IPS-20b (cell line): ENCODE data around the gene WNT3A.
A peak's percentile ranks its signal among the peaks of the same experiment; 100 is the strongest.

Experiments used
- H3K27ac ChIP-seq: one replicate; pipeline ENCODE4 v1.5.1; 2013; ENCODE audit warnings: low read length
- H3K27me3 ChIP-seq: 2 replicates; pipeline ENCODE4 v1.6.1; 2013; ENCODE audit warnings: mild to moderate bottlenecking, low read length, inconsistent platforms; ENCODE audit not compliant: insufficient read depth
- H3K36me3 ChIP-seq: 2 replicates; pipeline ENCODE4 v1.6.1; 2013; ENCODE audit warnings: low read depth, mild to moderate bottlenecking, inconsistent platforms, low read length, moderate library complexity; ENCODE audit not compliant: insufficient read depth
- H3K4me1 ChIP-seq: 2 replicates; pipeline ENCODE4 v1.6.1; 2013; ENCODE audit warnings: mild to moderate bottlenecking, control low read depth, inconsistent platforms, low read length, moderate library complexity; ENCODE audit not compliant: insufficient read depth
- H3K4me3 ChIP-seq: 2 replicates; pipeline ENCODE4 v1.5.1; 2013; ENCODE audit warnings: mild to moderate bottlenecking, low read length, inconsistent platforms
- H3K9ac ChIP-seq: 2 replicates; pipeline ENCODE4 v1.6.1; 2013; ENCODE audit warnings: low read depth, mild to moderate bottlenecking, inconsistent platforms, low read length, moderate library complexity
- H3K9me3 ChIP-seq: 2 replicates; pipeline ENCODE4 v1.6.1; 2013; ENCODE audit warnings: mild to moderate bottlenecking, low read depth, low read length, inconsistent platforms; ENCODE audit not compliant: insufficient read depth

Gene WNT3A

DNA sequence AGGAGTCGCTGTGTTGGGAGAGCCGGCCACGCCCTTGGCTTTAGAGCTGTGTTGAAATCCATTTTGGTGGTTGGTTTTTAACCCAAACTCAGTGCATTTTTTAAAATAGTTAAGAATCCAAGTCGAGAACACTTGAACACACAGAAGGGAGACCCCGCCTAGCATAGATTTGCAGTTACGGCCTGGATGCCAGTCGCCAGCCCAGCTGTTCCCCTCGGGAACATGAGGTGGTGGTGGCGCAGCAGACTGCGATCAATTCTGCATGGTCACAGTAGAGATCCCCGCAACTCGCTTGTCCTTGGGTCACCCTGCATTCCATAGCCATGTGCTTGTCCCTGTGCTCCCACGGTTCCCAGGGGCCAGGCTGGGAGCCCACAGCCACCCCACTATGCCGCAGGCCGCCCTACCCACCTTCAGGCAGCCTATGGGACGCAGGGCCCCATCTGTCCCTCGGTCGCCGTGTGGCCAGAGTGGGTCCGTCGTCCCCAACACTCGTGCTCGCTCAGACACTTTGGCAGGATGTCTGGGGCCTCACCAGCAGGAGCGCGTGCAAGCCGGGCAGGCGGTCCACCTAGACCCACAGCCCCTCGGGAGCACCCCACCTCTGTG lies 91.6 kb downstream of the WNT3A start:
- Histone ChIP-seq H3K4me1 (no peaks in the 10 kb centered on the region), H3K27me3 (no peaks in the 10 kb centered on the region), H3K9ac (no peak overlapping the region), H3K27ac (no peak overlapping the region), H3K36me3 (peaks cover 56% of the 10 kb centered on the region), H3K9me3 (peaks cover 12% of the 10 kb centered on the region), H3K4me3 (no peak overlapping the region)

DNA sequence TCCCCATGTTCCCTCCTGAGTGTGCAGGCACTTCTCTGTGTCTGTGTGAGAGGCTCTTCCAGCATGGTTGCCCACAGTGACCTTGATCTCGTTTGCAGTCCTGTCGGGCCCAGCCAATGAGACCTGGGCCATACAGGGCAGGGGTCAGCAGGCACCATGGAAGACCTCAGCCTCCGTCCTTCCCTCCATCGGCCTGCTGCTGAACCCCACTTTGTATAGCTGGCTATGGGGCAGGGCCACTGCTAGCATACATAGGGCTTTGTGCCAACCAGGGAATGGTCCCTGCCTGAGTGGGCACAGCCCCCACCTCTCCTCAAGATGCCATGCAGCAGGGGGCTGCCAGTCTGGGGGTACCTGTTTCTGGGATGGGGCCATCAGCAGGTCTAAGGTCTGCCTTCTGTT lies 92.5 kb downstream of the WNT3A start:
- H3K36me3 ChIP-seq = peaks cover 55% of the 10 kb centered on the region
- H3K9me3 ChIP-seq = peaks cover 7% of the 10 kb centered on the region
- no peaks in the 10 kb centered on the region for H3K27me3 ChIP-seq
- H3K4me3 ChIP-seq = no peak overlapping the region
- H3K9ac ChIP-seq = no peak overlapping the region
- no peaks in the 10 kb centered on the region for H3K4me1 ChIP-seq
- H3K27ac ChIP-seq = no peak overlapping the region

DNA sequence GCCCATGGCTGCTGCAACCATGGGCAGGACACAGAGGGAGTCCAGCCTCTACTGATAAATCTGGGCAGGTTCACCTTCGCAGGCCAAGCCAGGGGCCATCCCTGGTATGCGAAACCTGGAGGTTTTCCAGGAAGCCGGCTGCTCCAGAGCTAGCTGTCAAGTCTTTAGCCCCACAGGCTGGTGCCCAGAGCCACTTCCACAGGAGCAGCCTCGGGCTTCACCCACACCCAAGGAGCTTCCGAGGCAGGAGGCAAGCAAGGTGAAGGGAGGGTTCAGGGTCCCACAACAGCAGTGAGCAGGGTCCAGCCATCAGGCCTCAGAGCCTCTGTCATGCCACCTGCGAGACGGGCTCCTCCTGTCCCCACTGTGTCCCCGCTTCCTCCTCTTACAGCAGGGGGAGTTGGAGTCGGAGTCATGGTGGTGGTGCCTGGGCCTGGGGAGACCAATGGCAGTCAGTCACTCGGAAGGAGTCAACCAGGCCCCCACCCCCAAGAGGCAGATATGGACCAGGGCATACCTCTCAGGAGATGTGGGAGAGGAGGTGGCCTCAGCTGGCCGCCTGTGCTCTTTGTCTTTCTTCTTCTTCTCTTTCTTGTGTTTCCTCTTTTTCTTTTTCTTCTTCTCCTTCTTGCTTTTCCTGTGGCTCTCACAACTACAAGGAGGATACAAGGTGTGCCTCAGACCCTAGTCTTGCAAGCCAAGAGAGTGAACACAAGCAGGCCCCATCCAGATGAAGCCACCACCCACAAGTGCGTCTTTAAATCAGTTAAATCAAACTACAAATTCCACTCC lies 94.2 kb downstream of the WNT3A start:
- no peak overlapping the region; the same call in 1 of the 2 replicates for H3K4me3 ChIP-seq
- peaks cover 46% of the 10 kb centered on the region for H3K36me3 ChIP-seq

DNA sequence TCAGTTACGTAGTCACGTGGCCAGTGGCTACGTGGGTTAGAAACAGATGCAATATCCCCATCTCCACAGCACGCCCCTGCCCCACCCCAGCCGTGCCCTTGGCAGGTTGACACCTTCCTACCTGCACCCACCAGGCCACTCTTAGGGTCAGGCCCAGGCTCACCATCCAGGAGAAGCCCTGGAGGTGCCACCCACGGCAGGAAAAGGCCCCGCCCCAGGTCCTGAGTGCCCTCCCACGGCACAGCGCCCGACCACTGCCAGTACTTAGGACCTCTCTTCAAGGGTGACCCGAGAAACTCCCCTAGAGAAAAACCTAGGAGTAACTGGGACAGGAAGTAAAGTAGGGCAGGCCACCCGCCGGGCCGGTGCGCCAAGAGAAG lies 94.8 kb downstream of the WNT3A start:
- Histone ChIP-seq H3K9ac (peak overlapping the region; percentile 32; the same call in 1 of the 2 replicates), H3K9me3 (no peaks in the 10 kb centered on the region), H3K27me3 (no peaks in the 10 kb centered on the region), H3K27ac (no peak overlapping the region), H3K4me1 (no peaks in the 10 kb centered on the region), H3K4me3 (peak overlapping the region; percentile 79; the same call in 1 of the 2 replicates), H3K36me3 (peaks cover 51% of the 10 kb centered on the region)

More for the DNA sequence above, 94.2 kb downstream of the WNT3A start:
- Histone ChIP-seq H3K27ac (no peak overlapping the region), H3K9me3 (no peaks in the 10 kb centered on the region), H3K9ac (no peak overlapping the region), H3K27me3 (no peaks in the 10 kb centered on the region), H3K4me1 (no peaks in the 10 kb centered on the region)

DNA sequence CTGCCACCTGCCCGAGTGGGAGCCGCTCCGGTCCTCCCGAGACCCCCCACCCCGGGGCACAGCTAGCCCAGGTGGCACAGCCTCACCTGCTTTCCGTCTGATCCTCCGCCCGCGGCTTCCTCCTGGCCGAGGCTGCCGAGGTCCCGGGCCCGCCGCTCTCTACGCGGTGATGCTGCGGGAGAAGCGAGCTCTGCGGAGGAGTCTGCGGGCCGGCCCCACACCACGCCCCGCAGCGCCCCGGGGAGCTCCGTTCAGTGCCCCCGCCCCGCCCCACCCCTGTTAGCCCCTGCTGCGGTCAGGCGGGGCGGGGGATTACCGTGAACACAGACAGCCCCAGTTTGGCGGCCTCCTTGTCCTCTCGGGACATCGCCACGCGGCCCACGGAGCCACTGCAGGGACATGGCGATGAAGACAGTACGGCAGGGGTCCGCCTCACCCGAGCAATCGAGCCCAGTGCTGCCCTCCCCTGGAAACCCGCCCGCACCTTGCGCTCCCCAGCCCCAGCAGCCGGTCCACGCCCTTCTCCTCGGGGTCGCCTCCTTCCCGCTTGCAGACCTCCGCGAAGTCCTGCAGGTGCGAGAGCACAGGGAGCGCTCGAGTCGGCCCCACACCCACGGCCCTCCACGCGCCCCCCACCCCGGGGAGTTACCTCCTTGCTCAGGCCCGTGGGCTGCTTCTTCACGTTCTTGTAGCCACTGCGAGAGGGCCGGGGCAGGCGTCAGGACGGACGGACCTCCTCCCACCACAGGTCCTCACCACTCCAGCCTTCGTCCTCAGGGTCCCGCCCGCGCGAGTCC lies 95.4 kb downstream of the WNT3A start:
- Histone ChIP-seq H3K36me3 (peaks cover 51% of the 10 kb centered on the region), H3K27ac (no peak overlapping the region), H3K9ac (peak overlapping the region; percentile 32; the same call in 1 of the 2 replicates)

DNA sequence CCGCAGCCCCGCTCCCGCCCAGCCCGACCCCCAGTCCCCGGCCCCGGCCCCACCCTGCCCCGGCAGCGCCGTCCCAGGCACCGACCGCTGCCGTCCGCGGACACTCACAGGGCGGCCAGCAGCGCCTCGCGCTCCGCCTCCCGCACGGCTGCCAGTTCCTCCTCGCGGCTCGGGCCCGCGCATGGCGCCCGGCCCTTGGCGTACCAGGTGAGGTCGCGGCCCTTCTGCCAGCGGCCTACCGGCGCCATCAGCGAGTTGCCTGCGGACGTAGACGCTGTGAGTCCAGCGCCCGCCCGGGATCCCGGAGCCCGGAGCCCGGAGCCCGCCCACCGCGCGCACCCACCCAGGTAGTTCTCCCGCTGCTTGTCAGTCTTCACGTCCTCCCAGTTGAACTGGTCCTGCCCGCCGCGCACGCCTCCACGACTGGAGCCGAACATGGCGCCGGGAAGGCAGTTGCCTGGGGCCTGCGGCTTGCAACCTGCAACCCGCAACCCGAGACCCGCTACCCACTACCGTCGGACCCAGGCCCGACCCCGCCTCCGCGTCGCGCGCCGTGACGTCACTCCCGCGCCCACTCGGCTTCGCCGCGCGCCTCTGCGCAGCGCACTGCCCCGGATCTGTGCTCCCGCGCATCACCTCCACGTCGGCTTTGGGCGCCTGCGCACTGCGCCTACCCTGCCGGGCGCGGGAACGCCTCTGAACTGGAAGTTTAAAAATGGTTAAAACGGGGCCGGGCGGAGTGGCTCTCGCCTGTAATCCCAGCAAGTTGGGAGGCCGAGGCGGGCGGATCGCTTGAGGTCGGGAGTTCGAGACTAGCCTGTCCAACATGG lies 96.2 kb downstream of the WNT3A start, which contains the start of gene C1orf35:
Gene C1orf35 (minus strand): TSS at position 535 of the 830 bp plus-strand sequence. CDS start 98 bp downstream, at position 437.
- no peaks in the 10 kb centered on the region for H3K4me1 ChIP-seq
- no peaks in the 10 kb centered on the region for H3K27me3 ChIP-seq
- H3K36me3 ChIP-seq = peaks cover 48% of the 10 kb centered on the region
- H3K27ac ChIP-seq = no peak within 1 kb of the TSS
- peak within 1 kb of the TSS; percentile 79 for H3K4me3 ChIP-seq
- H3K9ac ChIP-seq = peak within 1 kb of the TSS; percentile 76
- no peaks in the 10 kb centered on the region for H3K9me3 ChIP-seq

More for the DNA sequence above, 95.4 kb downstream of the WNT3A start:
- Histone ChIP-seq H3K4me3 (peak overlapping the region; percentile 79), H3K4me1 (no peaks in the 10 kb centered on the region), H3K9me3 (no peaks in the 10 kb centered on the region), H3K27me3 (no peaks in the 10 kb centered on the region)

DNA sequence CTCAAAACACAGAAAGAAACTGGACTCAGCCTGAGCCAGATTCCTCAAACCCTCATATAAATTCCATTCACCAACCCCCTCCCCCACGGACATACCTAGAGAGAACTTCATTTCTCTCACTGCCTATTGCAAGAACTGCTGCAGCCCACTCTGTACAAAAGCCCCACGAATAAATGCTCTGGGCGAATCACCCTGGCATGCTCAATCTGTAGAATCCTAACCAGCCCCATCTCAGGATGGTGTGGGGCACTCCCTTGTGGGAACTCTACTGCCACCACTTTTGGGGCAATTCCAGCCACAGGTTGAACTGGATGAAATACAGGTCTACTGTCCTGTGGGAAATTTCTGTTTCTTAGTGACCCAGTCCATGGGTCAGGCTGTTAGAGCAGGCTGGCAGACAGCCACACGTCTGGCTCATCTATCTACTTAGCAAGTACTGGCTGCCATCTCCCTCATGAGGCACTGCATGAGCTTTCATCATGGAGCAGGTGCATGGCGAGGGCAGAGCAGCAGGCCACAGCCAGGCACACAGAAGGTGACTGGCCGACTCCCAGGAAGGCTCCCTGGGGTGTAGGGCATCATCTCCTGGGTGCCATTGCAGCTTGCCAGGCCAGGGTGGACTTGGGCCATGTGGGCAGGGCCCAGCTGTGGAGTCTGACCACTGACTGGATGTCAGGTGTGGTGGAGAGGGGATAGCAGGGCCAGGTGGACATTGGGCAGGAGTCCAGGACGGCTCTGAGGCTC lies 97.9 kb downstream of the WNT3A start:
- H3K36me3 ChIP-seq = peaks cover 31% of the 10 kb centered on the region
- H3K4me1 ChIP-seq = peaks cover 4% of the 10 kb centered on the region
- no peak overlapping the region for H3K27ac ChIP-seq
- peak overlapping the region; percentile 74; the same call in 1 of the 2 replicates for H3K9ac ChIP-seq
- peaks cover 2% of the 10 kb centered on the region; the same call in 1 of the 2 replicates for H3K27me3 ChIP-seq
- no peak overlapping the region for H3K4me3 ChIP-seq
- no peaks in the 10 kb centered on the region for H3K9me3 ChIP-seq

DNA sequence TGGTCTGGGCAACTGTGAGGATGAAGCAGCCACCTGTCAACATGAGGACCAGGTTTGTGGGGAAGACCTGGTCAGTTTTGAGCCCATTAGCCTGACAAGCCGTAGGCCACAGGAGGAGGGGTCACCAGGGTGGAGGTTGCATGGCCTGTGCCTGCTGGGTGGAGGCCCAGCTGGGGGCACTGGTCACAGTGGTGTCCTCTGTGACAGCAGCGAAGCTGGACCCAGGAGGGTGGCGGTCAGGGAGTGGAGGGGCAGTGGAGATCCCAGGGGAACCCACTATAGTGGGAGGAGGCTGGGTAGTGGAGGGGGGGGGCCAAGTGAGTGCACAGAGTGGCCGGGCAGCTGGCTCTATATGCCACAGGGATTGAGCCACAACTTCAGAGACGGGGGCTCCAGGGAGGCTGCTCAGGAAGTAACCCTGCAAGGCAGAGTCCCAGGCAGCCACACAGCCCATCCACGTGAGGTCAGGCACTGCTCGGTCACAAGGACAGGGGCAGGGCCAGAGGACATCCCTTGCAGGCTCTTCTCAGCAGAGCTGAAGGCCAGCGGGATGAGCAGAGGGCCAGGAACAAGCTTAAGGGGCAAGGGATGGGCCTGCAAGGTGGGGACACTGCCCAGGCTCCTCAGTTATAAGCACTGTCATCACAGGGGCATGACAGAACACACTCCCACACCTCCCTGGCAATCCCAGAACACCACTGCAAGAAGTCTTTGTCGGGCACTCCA lies 98.6 kb downstream of the WNT3A start:
- Histone ChIP-seq H3K9ac (no peak overlapping the region), H3K36me3 (peaks cover 27% of the 10 kb centered on the region), H3K4me3 (no peak overlapping the region), H3K4me1 (peaks cover 4% of the 10 kb centered on the region), H3K27me3 (peaks cover 9% of the 10 kb centered on the region; the same call in 1 of the 2 replicates), H3K27ac (no peak overlapping the region), H3K9me3 (no peaks in the 10 kb centered on the region)

DNA sequence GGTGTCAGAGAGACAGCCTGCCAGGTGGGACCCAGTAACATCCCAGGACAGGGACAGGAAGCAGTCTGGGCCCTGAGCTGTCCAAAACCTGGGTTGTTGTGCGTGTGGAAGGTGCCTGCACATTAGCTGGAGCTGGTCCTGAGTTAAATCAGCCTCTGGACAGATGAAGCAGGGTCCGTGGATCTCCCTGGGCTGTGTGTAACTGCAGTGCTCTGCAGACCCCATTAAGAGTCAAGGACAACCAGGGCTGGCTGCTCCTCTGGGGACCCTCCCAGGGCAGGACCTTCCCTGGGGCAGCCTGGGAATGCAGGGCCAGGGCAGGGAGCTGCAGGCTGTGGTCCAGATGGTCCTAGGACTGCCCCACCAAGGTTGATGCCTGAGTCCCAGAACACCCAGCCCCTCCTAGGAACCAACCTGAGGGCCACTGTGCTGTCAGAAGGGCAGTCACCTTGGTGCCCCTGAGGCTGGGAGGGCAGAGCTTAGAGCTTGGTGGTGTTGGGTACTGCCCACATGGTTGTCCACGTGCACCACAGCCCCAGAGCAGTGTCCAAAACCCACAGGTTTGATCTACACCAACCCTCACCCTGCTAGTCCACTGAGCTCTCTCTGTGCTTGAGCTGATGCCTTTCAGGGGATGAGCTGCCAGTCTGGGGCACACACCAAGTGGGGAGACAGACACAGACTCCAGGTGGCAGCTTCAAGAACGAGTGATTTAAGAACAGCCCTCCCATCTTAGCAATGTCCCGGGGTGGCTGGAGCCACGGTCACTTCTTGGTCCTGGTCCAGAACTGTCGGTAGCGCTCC lies 99.4 kb downstream of the WNT3A start:
- H3K27me3 ChIP-seq = peaks cover 15% of the 10 kb centered on the region; the same call in 1 of the 2 replicates
- H3K36me3 ChIP-seq = peaks cover 21% of the 10 kb centered on the region
- peaks cover 4% of the 10 kb centered on the region for H3K4me1 ChIP-seq
- H3K4me3 ChIP-seq = no peak overlapping the region
- H3K27ac ChIP-seq = no peak overlapping the region
- no peaks in the 10 kb centered on the region for H3K9me3 ChIP-seq
- no peak overlapping the region for H3K9ac ChIP-seq

DNA sequence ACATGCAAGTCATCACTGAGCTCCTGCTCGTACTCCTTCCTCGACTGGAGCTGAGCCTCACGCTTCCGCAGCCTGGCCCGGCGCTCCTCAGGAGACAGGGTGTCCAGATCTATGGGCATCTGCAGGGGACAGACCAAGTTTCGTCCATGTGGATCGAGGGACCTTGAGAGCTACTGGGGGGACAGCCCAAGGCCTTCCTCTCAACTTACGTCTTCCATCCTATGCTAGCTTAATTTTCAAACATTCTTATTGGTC lies 99.9 kb downstream of the WNT3A start:
- Histone ChIP-seq H3K4me3 (no peak overlapping the region), H3K36me3 (peaks cover 21% of the 10 kb centered on the region), H3K9ac (no peak overlapping the region), H3K9me3 (no peaks in the 10 kb centered on the region), H3K27ac (no peak overlapping the region), H3K4me1 (peaks cover 4% of the 10 kb centered on the region), H3K27me3 (peaks cover 15% of the 10 kb centered on the region; the same call in 1 of the 2 replicates)
